ENCODE data around the gene PLEKHM1.

Gene PLEKHM1

DNA sequence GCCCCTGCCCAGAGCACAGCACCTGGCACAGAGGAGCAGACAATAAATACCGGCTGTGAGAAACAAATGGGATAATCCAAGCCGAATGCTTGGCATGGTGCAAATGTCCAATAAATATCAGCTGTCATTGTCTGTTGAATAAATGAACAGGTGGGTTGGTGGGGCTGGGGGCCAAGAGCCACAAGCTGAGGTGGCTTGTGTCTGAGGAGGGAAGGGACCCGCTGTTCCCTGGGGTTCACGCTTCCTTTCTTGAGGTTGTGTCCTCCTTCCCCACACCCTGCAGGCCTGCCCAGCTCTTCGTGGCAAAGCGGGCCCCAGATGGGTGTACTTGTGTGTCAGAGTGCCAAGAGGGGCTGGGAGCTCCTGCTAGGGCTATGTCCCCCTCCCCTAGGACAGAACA, 96.4 kb downstream of the PLEKHM1 start:
- TF ChIP-seq, protein P1, sequence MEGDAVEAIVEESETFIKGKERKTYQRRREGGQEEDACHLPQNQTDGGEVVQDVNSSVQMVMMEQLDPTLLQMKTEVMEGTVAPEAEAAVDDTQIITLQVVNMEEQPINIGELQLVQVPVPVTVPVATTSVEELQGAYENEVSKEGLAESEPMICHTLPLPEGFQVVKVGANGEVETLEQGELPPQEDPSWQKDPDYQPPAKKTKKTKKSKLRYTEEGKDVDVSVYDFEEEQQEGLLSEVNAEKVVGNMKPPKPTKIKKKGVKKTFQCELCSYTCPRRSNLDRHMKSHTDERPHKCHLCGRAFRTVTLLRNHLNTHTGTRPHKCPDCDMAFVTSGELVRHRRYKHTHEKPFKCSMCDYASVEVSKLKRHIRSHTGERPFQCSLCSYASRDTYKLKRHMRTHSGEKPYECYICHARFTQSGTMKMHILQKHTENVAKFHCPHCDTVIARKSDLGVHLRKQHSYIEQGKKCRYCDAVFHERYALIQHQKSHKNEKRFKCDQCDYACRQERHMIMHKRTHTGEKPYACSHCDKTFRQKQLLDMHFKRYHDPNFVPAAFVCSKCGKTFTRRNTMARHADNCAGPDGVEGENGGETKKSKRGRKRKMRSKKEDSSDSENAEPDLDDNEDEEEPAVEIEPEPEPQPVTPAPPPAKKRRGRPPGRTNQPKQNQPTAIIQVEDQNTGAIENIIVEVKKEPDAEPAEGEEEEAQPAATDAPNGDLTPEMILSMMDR (IDR thresholded peaks at IDR 0.05; ENCODE audit: borderline replicate concordance, insufficient read depth, low read depth, low read length) = no peak
- no peak overlapping the region for H3K4me3 ChIP-seq (ENCODE audit: low read depth, low read length)

- H3K4me3 ChIP-seq (ENCODE audit: low read depth, low read length) = no peak overlapping the region
- TF ChIP-seq, protein P1 (IDR thresholded peaks at IDR 0.05; ENCODE audit: borderline replicate concordance, insufficient read depth, low read depth, low read length) = no peak
These were observed 97.1 kb downstream of the PLEKHM1 start for GRCh38 chr17:45393411-45393810.

- no peak overlapping the region for H3K4me3 ChIP-seq (ENCODE audit: low read depth, low read length)
- TF ChIP-seq, protein P1 (IDR thresholded peaks at IDR 0.05; ENCODE audit: borderline replicate concordance, insufficient read depth, low read depth, low read length) = no peak
These were observed 98.6 kb downstream of the PLEKHM1 start for GRCh38 chr17:45391918-45392317.

GRCh38 chr17:45391291-45391690, 99.2 kb downstream of the PLEKHM1 start:
- TF ChIP-seq, protein P1 (IDR thresholded peaks at IDR 0.05; ENCODE audit: borderline replicate concordance, insufficient read depth, low read depth, low read length) = no peak

DNA sequence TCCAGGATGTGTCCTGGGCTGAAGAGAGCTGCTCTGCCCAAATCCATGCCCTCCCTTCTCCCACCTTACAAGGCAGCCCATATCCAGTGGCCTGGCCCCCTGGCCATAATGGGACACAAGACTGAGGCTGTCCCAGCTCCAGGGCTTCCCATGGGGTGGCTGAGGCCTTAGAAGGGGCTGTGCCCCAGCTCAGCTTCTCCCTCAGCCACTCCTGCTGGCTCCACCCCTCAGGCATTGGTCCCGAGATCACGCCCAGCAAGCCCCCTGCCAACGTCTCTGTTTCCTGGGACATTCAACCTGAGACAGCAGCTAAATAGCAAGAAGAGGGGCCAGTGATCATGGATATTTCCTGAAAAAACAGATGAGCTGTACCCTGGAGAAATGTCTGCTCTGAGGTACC, 101.2 kb downstream of the PLEKHM1 start:
- TF ChIP-seq, protein P1 (IDR thresholded peaks at IDR 0.05; ENCODE audit: borderline replicate concordance, insufficient read depth, low read depth, low read length) = no peak
- no peak overlapping the region for H3K4me3 ChIP-seq (ENCODE audit: low read depth, low read length)

More at GRCh38 chr17:45391291-45391690, 99.2 kb downstream of the PLEKHM1 start:
- no peak overlapping the region for H3K4me3 ChIP-seq (ENCODE audit: low read depth, low read length)

- H3K4me3 ChIP-seq (ENCODE audit: low read depth, low read length) = no peak overlapping the region
- TF ChIP-seq, protein P1 (IDR thresholded peaks at IDR 0.05; ENCODE audit: borderline replicate concordance, insufficient read depth, low read depth, low read length) = no peak
These were observed 101.8 kb downstream of the PLEKHM1 start for GRCh38 chr17:45388604-45389325.

DNA sequence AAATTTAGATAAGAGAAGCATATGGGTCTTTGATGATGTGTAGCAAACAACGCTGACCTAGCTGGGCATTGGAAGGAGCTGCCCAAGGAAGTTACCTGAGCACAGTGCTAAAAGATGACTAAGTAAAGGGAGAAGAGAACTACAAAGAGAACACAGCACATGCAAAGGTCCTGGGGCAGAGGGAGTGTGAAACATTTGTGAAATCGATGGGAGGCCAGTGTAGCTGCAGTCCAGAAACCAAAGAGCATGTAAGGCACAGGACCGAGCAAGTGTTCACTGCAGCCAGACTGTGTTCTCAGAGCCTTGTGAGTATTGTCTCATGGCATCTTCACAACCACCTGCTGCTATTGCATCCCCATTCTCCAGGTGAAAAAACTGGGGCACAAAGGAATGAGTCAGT, 102.8 kb downstream of the PLEKHM1 start:
- no peak overlapping the region for H3K4me3 ChIP-seq (ENCODE audit: low read depth, low read length)
- TF ChIP-seq, protein P1 (IDR thresholded peaks at IDR 0.05; ENCODE audit: borderline replicate concordance, insufficient read depth, low read depth, low read length) = no peak
